GM12878 (cell line): ENCODE results near the gene ARHGEF25. TPM values are rescaled to one million over a fixed set of nuclear protein-coding genes. Genes with fewer than 3 reads are reported as not detected.

Experiments
- ATAC-seq: fragments of 200-7000 bp; cut with Tn5 transposase; 3 replicates; pipeline ENCODE4 v1.9.1; 2020; ENCODE audit warnings: mild to moderate bottlenecking, moderate library complexity
- BruUV-seq: library from RNA; stranded (reverse); fragments of 400-500 nt; replicated peaks from 2 replicates; lab custom pipeline; 2021; lab: Mats Ljungman, UMichigan
- CTCF ChIA-PET: fragments of 300-600 bp; sonication (Branson Sonifier 250); formaldehyde crosslinking; extraction: SDS; loops from one replicate; lab custom pipeline; 2021; ENCODE audit warnings: inconsistent platforms; lab: Yijun Ruan, JAX
- POLR2A ChIA-PET: fragments of 350-600 bp; formaldehyde crosslinking; extraction: SDS; loops from one replicate; lab custom pipeline; 2021; ENCODE audit warnings: inconsistent platforms; lab: Charles Lee
- RAD21 ChIA-PET: fragments of 300-600 bp; sonication (Branson Sonifier 250); formaldehyde crosslinking; loops from one replicate; lab custom pipeline; 2023; ENCODE audit warnings: antibody characterized with exemption; ENCODE audit not compliant: unreplicated experiment; lab: Charles Lee
- SMC1A ChIA-PET: fragments of 300-600 bp; sonication (Branson Sonifier 250); formaldehyde crosslinking; loops from one replicate; lab custom pipeline; 2023; ENCODE audit not compliant: unreplicated experiment, uncharacterized antibody; lab: Charles Lee
- DNase-seq: peaks from one replicate; pipeline ENCODE4 v3.0.0-alpha.2; 2011; ENCODE audit warnings: low read depth, low spot score
- FAIRE-seq: peaks from 3 replicates; lab custom pipeline; 2011; peaks lifted over from hg19 to GRCh38; lab: Jason Lieb, UNC
- H2AFZ ChIP-seq: 2 replicates; pipeline ENCODE4 v1.6.0; 2011; ENCODE audit warnings: low read depth, low read length, control low read depth; ENCODE audit not compliant: control insufficient read depth
- H3K27ac ChIP-seq: 2 replicates; pipeline ENCODE4 v1.5.1; 2011; ENCODE audit warnings: control low read depth; ENCODE audit not compliant: control insufficient read depth, insufficient read depth
- H3K27me3 ChIP-seq, 2 experiments: replicated peaks in 1 of 2; 2 replicates each; pipeline versions ENCODE4 v1.6.0 to v1.6.1; 2011; ENCODE audit warnings: low read length in 1 of 2; ENCODE audit not compliant: control insufficient read depth in 2 of 2, insufficient read depth in 2 of 2
- H3K36me3 ChIP-seq, 2 experiments: 2 replicates each; pipeline ENCODE4 v1.5.1; 2011; ENCODE audit warnings: low read length in 1 of 2; ENCODE audit not compliant: control insufficient read depth in 2 of 2, insufficient read depth in 2 of 2
- H3K4me1 ChIP-seq: 2 replicates; pipeline ENCODE4 v1.6.1; 2011; ENCODE audit warnings: mild to moderate bottlenecking, low read length, moderate library complexity, mixed read lengths; ENCODE audit not compliant: control insufficient read depth, insufficient read depth
- H3K4me2 ChIP-seq: 2 replicates; pipeline ENCODE4 v1.6.0; 2011; ENCODE audit warnings: control low read depth; ENCODE audit not compliant: control insufficient read depth, insufficient read depth
- H3K4me3 ChIP-seq: fragments of 200-600 bp; sonication (generic); 2 replicates; pipeline ENCODE4 v1.5.1; 2016
- H3K79me2 ChIP-seq: 2 replicates; pipeline ENCODE4 v1.6.0; 2011; ENCODE audit warnings: low read length; ENCODE audit not compliant: control insufficient read depth, insufficient read depth
- H3K9ac ChIP-seq: 2 replicates; pipeline ENCODE4 v1.8.0; 2011; ENCODE audit warnings: low read length, control low read depth, mixed read lengths; ENCODE audit not compliant: control insufficient read depth, insufficient read depth
- H3K9me3 ChIP-seq: replicated peaks from 3 replicates; pipeline ENCODE4 v1.5.1; 2011; ENCODE audit warnings: mild to moderate bottlenecking, low read length; ENCODE audit not compliant: control insufficient read depth, insufficient read depth
- H4K20me1 ChIP-seq: 2 replicates; pipeline ENCODE4 v1.6.0; 2011; ENCODE audit not compliant: control insufficient read depth, insufficient read depth
- BCLAF1 ChIP-seq: fragments of 450-650 bp; IDR thresholded peaks from 2 replicates; pipeline ENCODE4 v1.6.1; 2017; ENCODE audit warnings: antibody characterized with exemption, mild to moderate bottlenecking, moderate library complexity
- BRCA1 ChIP-seq: IDR thresholded peaks from 2 replicates; pipeline ENCODE4 v1.6.1; 2011; ENCODE audit warnings: low read depth, low read length, improper control_type of control experiment
- CBFB ChIP-seq: IDR thresholded peaks from 2 replicates; pipeline ENCODE4 v1.6.1; 2016; ENCODE audit warnings: antibody characterized with exemption, low read depth
- EGR1 ChIP-seq, 2 experiments: IDR thresholded peaks; 1 replicate in 1 of 2; 2 replicates in 1 of 2; pipeline ENCODE4 v1.6.1; 2011 to 2012; ENCODE audit warnings: low read depth in 2 of 2, low read length in 2 of 2, borderline replicate concordance in 1 of 2, mild to moderate bottlenecking in 1 of 2, moderate library complexity in 1 of 2
- FOS ChIP-seq: IDR thresholded peaks from 3 replicates; pipeline ENCODE4 v1.6.1; 2011; ENCODE audit warnings: borderline replicate concordance; ENCODE audit not compliant: insufficient read length; ENCODE audit errors: extremely low read depth
- HCFC1 ChIP-seq: fragments of 150-350 bp; IDR thresholded peaks from 2 replicates; pipeline ENCODE4 v1.6.1; 2014; ENCODE audit warnings: low read length
- HDAC6 ChIP-seq: fragments of 200-600 bp; sonication (generic); IDR thresholded peaks from one replicate; pipeline ENCODE4 v1.8.0; 2017; ENCODE audit warnings: antibody characterized with exemption; ENCODE audit not compliant: unreplicated experiment
- MTA2 ChIP-seq: fragments of 450-650 bp; IDR thresholded peaks from 2 replicates; pipeline ENCODE4 v1.6.1; 2016; ENCODE audit warnings: low read depth, mild to moderate bottlenecking, moderate library complexity
- MYC ChIP-seq: IDR thresholded peaks from 2 replicates; pipeline ENCODE4 v1.6.1; 2011; ENCODE audit warnings: mild to moderate bottlenecking, low read length, moderate library complexity, inconsistent platforms; ENCODE audit not compliant: insufficient read depth, insufficient replicate concordance, insufficient read length, severe bottlenecking
- NBN ChIP-seq: fragments of 450-650 bp; IDR thresholded peaks from 2 replicates; pipeline ENCODE4 v1.6.1; 2016
- NFYB ChIP-seq: IDR thresholded peaks from 2 replicates; pipeline ENCODE4 v1.6.1; 2011; ENCODE audit warnings: low read depth, mild to moderate bottlenecking, low read length, improper control_type of control experiment, moderate library complexity; ENCODE audit not compliant: insufficient read depth
- NR2C1 ChIP-seq: fragments of 450-650 bp; IDR thresholded peaks from 2 replicates; pipeline ENCODE4 v1.6.1; 2017; ENCODE audit warnings: antibody characterized with exemption, mild to moderate bottlenecking, moderate library complexity
- RELB ChIP-seq: fragments of 450-650 bp; IDR thresholded peaks from 2 replicates; pipeline ENCODE4 v1.6.1; 2017; ENCODE audit warnings: low read depth, mild to moderate bottlenecking, moderate library complexity
- RUNX3 ChIP-seq: IDR thresholded peaks from 2 replicates; pipeline ENCODE4 v1.6.1; 2012; ENCODE audit warnings: low read length, inconsistent platforms
- SP1 ChIP-seq: IDR thresholded peaks from one replicate; pipeline ENCODE4 v1.6.1; 2011; ENCODE audit warnings: low read depth, low read length
- SREBF2 ChIP-seq: IDR thresholded peaks from 2 replicates; pipeline ENCODE4 v1.6.1; 2012; ENCODE audit warnings: mild to moderate bottlenecking, low read length
- SUZ12 ChIP-seq: fragments of 200-600 bp; sonication (generic); IDR thresholded peaks from one replicate; pipeline ENCODE4 v1.6.1; 2018; ENCODE audit warnings: antibody characterized with exemption, mild to moderate bottlenecking; ENCODE audit not compliant: unreplicated experiment
- ZBED1 ChIP-seq: IDR thresholded peaks from 2 replicates; pipeline ENCODE4 v1.6.1; 2016; ENCODE audit warnings: borderline replicate concordance
- ZNF384 ChIP-seq: IDR thresholded peaks from 2 replicates; pipeline ENCODE4 v1.6.1; 2012; ENCODE audit warnings: low read depth, mild to moderate bottlenecking, low read length, improper control_type of control experiment, borderline replicate concordance
- ZSCAN29 ChIP-seq: fragments of 450-650 bp; IDR thresholded peaks from 2 replicates; pipeline ENCODE4 v1.6.1; 2017; ENCODE audit warnings: mild to moderate bottlenecking, moderate library complexity
- WGBS: methylation state at CpG from one replicate; pipeline ENCODE4 v1.1.6; 2016; ENCODE audit warnings: low lambda C conversion rate; ENCODE audit not compliant: insufficient replicate concordance, insufficient coverage; ENCODE audit errors: missing lambda C conversion rate; 5-methylcytosine and 5-hydroxymethylcytosine counted together
- in situ Hi-C: fragments of 300-500 bp; cut with MboI; formaldehyde crosslinking; loops from 9 replicates; pipeline ENCODE4 v1.14.3; 2018; ENCODE audit warnings: mixed read lengths
- intact Hi-C: fragments of 100-400 bp; cut with micrococcal nuclease; formaldehyde crosslinking; loops from one replicate; pipeline ENCODE4 v1.14.2; 2022; ENCODE audit not compliant: unreplicated experiment
- polyA plus RNA-seq, 11 experiments: library from polyadenylated mRNA; depleted of rRNA in 4 of 11; unstranded in 6 of 11; stranded (reverse) in 5 of 11; fragments of >200 nt; fragmentation: Nextera tagmentation in 4 of 11; fragmentation: Illumina TruSeq in 1 of 11; extraction: Ambion mirVana in 4 of 11; extraction: Trizol in 1 of 11; gene quantifications; 1 replicate in 1 of 11; 2 replicates in 10 of 11; pipeline versions ENCODE4 v1.2.1 to v1.2.3, GENCODE V29; 2011 to 2016; ENCODE audit warnings: inconsistent platforms in 2 of 11, missing spikeins in 2 of 11, low read depth in 1 of 11
- total RNA-seq, 4 experiments: library from RNA; depleted of rRNA in 3 of 4; stranded (reverse); fragments of >200 nt in 3 of 4; fragmentation: Illumina TruSeq in 1 of 4; extraction: Trizol in 1 of 4; gene quantifications; 2 replicates each; pipeline versions ENCODE4 v1.2.1 to v1.2.3, GENCODE V29; 2013 to 2021

Gene ARHGEF25
- total and polyA plus RNA-seq, 10 of the 15 experiments (the other 5 are each of a cell fraction or from before 2014, with no cell fraction given) = 0.08 to 4.5 (median 1.2) TPM; not detected in 3

GRCh38 chr12:57614178-57614947 lies 3.1 kb downstream of the ARHGEF25 start:
- Histone ChIP-seq H3K4me3 (no peak overlapping the region), H3K4me2 (peak overlapping the region; percentile 46), H3K27me3 (peaks cover under 1 to 4% of the 10 kb centered on the region in 2 experiments; a peak in 2 of 4 replicates), H3K36me3 (no peaks in the 10 kb centered on the region), H3K9ac (no peak overlapping the region), H3K79me2 (no peaks in the 10 kb centered on the region), H2AFZ (peak overlapping the region; percentile 76), H3K27ac (no peak overlapping the region; the same call in 1 of the 2 replicates), H4K20me1 (no peaks in the 10 kb centered on the region), H3K9me3 (no peaks in the 10 kb centered on the region), H3K4me1 (peaks cover 10% of the 10 kb centered on the region)
- 14% methylated on average over 14 of the region's 14 CpGs for WGBS
- DNase-seq (peak; percentile 33), FAIRE-seq (peak; percentile 77), ATAC-seq (peak; percentile 76)
- no TSS peak for BruUV-seq
- ChIA-PET POLR2A (interaction anchor here (0.8 to 2.9 kb wide), 9 partner anchors 10 to 158 kb away, joined by 3 to 13 read pairs (median 3); partner anchors contain the start of genes DTX3 and EEF1AKMT3), SMC1A (interaction anchor here (1.1 to 1.6 kb wide), 9 partner anchors 8 to 156 kb away, joined by 3 to 15 read pairs (median 5); partner anchors contain the start of gene PIP4K2C), RAD21 (interaction anchor here (0.6 to 2.3 kb wide), 11 partner anchors 8 to 184 kb away, joined by 3 to 16 read pairs (median 3); partner anchors contain the start of genes GLI1 and PIP4K2C), CTCF (interaction anchor here (0.6 to 5.1 kb wide), 21 partner anchors 9 to 400 kb away, joined by 3 to 49 read pairs (median 4); partner anchors contain the start of gene GLI1)
- in situ Hi-C loops = no loop called here
- intact Hi-C loops = no loop called here
- TF ChIP-seq ZBED1 (no peak), BCLAF1 (no peak), FOS (no peak), HCFC1 (no peak), MYC (no peak), NFYB (peak; percentile 55; the same call in 1 of the 2 replicates), ZSCAN29 (no peak), CBFB (no peak), HDAC6 (no peak), SUZ12 (no peak), NBN (0 out of 2 replicates have a peak, but pooled peaks have one; percentile 36), SREBF2 (no peak), RELB (peak; percentile 70), ZNF384 (no peak), BRCA1 (no peak), RUNX3 (0 out of 2 replicates have a peak, but pooled peaks have one; percentile 26), SP1 (peak; percentile 33), MTA2 (no peak), NR2C1 (no peak), EGR1 (IDR thresholded peaks at IDR 0.05; ENCODE audit: borderline replicate concordance in 1 of 2, low read depth in 2 of 2, low read length in 2 of 2) (no peak)
